Non-pigmented ciliary epithelial cell (primary cell): ENCODE results near the gene LRRC17.
"Not testable (repeated sequence)": the region's sequence is repeated elsewhere in the genome, so short reads cannot be mapped to it uniquely, and the experiment has no call there.

ENCODE experiments used
- DNase-seq: peaks from one replicate; pipeline ENCODE4 v3.0.0-alpha.2; 2010; ENCODE audit warnings: low read depth

LRRC17 gene

GRCh38 chr7:102897856-102898531 lies 14.8 kb upstream of the LRRC17 start:
- DNase-seq, result no peak

- DNase-seq, result no peak
Measured at GRCh38 chr7:102898532-102898859, 14.3 kb upstream of the LRRC17 start.

GRCh38 chr7:102902052-102902451 lies 10.7 kb upstream of the LRRC17 start:
- DNase-seq, result not testable (repeated sequence)

- not testable (repeated sequence) for DNase-seq
Measured at GRCh38 chr7:102903576-102903975, 9.2 kb upstream of the LRRC17 start.

- no peak for DNase-seq
Measured at GRCh38 chr7:102908676-102909075, 4.1 kb upstream of the LRRC17 start.

- no peak for DNase-seq
Measured at GRCh38 chr7:102913826-102914225, 1.0 kb downstream of the LRRC17 start.

GRCh38 chr7:102914585-102914984 lies 1.8 kb downstream of the LRRC17 start:
- peak; percentile 90 for DNase-seq

- DNase-seq, result no peak
Measured at GRCh38 chr7:102916426-102916825, 3.6 kb downstream of the LRRC17 start.

GRCh38 chr7:102916881-102917280 lies 4.1 kb downstream of the LRRC17 start:
- no peak for DNase-seq

GRCh38 chr7:102917436-102918353 lies 4.9 kb downstream of the LRRC17 start:
- no peak for DNase-seq

- no peak for DNase-seq
Measured at GRCh38 chr7:102918845-102919244, 6.0 kb downstream of the LRRC17 start.

- DNase-seq, result no peak
Measured at GRCh38 chr7:102925976-102926782, 13.4 kb downstream of the LRRC17 start.

- DNase-seq, result no peak
Measured at GRCh38 chr7:102926783-102927140, 14.0 kb downstream of the LRRC17 start.

- DNase-seq, result no peak
Measured at GRCh38 chr7:102927312-102927933, 14.6 kb downstream of the LRRC17 start.

- no peak for DNase-seq
Measured at GRCh38 chr7:102931757-102932156, 19.0 kb downstream of the LRRC17 start.

GRCh38 chr7:102933763-102934162 lies 21.0 kb downstream of the LRRC17 start:
- DNase-seq, result peak; percentile 95

GRCh38 chr7:102934239-102934638 lies 21.4 kb downstream of the LRRC17 start:
- DNase-seq, result no peak

GRCh38 chr7:102934701-102935100 lies 21.9 kb downstream of the LRRC17 start:
- no peak for DNase-seq

GRCh38 chr7:102935450-102936115 lies 22.8 kb downstream of the LRRC17 start:
- no peak for DNase-seq

GRCh38 chr7:102938679-102939078 lies 25.9 kb downstream of the LRRC17 start:
- DNase-seq, result no peak

GRCh38 chr7:102942181-102942866 lies 29.5 kb downstream of the LRRC17 start:
- no peak for DNase-seq
